ENCODE results near the gene ZNF605. TPM values are rescaled to one million over a fixed set of nuclear protein-coding genes. Genes with fewer than 3 reads are reported as not detected.
"Not testable (repeated sequence)": the region's sequence is repeated elsewhere in the genome, so short reads cannot be mapped to it uniquely, and the experiment has no call there.

Gene ZNF605
- total RNA-seq, 4 donors from 2014 or later, result 22.6 to 26.1 (median 24.1) TPM

GRCh38 chr12:132922676-132923075 lies 33.4 kb downstream of the ZNF605 start:
- DNase-seq, result no peak
- Histone ChIP-seq H3K4me1 (no peaks in the 10 kb centered on the region), H3K9me3 (peaks cover 23% of the 10 kb centered on the region), H3K4me3 (replicated peaks in 1 of 3) (no peak overlapping the region), H3K36me3 (peaks cover 16 to 17% of the 10 kb centered on the region in 2 donors), H3K27ac (no peak overlapping the region), H3K27me3 (no peaks in the 10 kb centered on the region)
- 94 to 95% methylated on average over 4 of the region's 4 CpGs for WGBS, 2 donors
- intact Hi-C loops (cut with DNase I), result no loop called here
- TF ChIP-seq POLR2A (IDR thresholded peaks at IDR 0.05) (no peak), CTCF (IDR thresholded peaks at IDR 0.05) (no peak)

- no peak for DNase-seq
- peaks cover 19% of the 10 kb centered on the region for H3K9me3 ChIP-seq
- TF ChIP-seq POLR2A (IDR thresholded peaks at IDR 0.05) (no peak), CTCF (IDR thresholded peaks at IDR 0.05) (no peak)
- WGBS, 2 donors, result 71 to 80% methylated on average over 9 of the region's 9 CpGs
- H3K36me3 ChIP-seq, result peaks cover 8 to 12% of the 10 kb centered on the region in 2 donors
- no peak overlapping the region for H3K27ac ChIP-seq
- no peak overlapping the region for H3K4me3 ChIP-seq (replicated peaks in 1 of 3)
- no peaks in the 10 kb centered on the region for H3K27me3 ChIP-seq
- H3K4me1 ChIP-seq, result no peaks in the 10 kb centered on the region
- intact Hi-C loops (cut with DNase I), result no loop called here
These were observed 34.4 kb downstream of the ZNF605 start for GRCh38 chr12:132921685-132922084.

GRCh38 chr12:132918680-132919079 lies 37.4 kb downstream of the ZNF605 start:
- no peak overlapping the region for H3K4me3 ChIP-seq (replicated peaks in 1 of 3)
- H3K4me1 ChIP-seq, result no peaks in the 10 kb centered on the region
- 93 to 94% methylated on average over 6 of the region's 6 CpGs for WGBS, 2 donors
- DNase-seq, result no peak
- H3K36me3 ChIP-seq, result no peaks in the 10 kb centered on the region
- no peaks in the 10 kb centered on the region for H3K27me3 ChIP-seq
- intact Hi-C loops (cut with DNase I), result no loop called here
- TF ChIP-seq CTCF (IDR thresholded peaks at IDR 0.05) (no peak), POLR2A (IDR thresholded peaks at IDR 0.05) (no peak)
- no peaks in the 10 kb centered on the region for H3K9me3 ChIP-seq
- H3K27ac ChIP-seq, result no peak overlapping the region

GRCh38 chr12:132909030-132909368 lies 47.1 kb downstream of the ZNF605 start:
- Histone ChIP-seq H3K9me3 (no peaks in the 10 kb centered on the region), H3K36me3 (no peaks in the 10 kb centered on the region), H3K27ac (peak overlapping the region in 2 of 3 donors; percentile 64 to 72), H3K4me3 (replicated peaks in 1 of 3) (peak overlapping the region; percentile 27 to 72 (median 34)), H3K27me3 (no peaks in the 10 kb centered on the region), H3K4me1 (peaks cover 7 to 13% of the 10 kb centered on the region in 2 donors)
- TF ChIP-seq CTCF (IDR thresholded peaks at IDR 0.05), result no peak
- no peak for TF ChIP-seq POLR2A (IDR thresholded peaks at IDR 0.05)
- 1 to 2% methylated on average over 18 to 22 of the region's 22 CpGs for WGBS, 2 donors
- intact Hi-C loops (cut with DNase I), result loop anchor here (10.0 kb wide), 1 partner anchor 144 kb away; the partner anchor contains the start of gene ANKLE2
- DNase-seq, result no peak

GRCh38 chr12:132908145-132909029 lies 47.7 kb downstream of the ZNF605 start:
- peak; percentile 99 for DNase-seq
- no peaks in the 10 kb centered on the region for H3K9me3 ChIP-seq
- H3K27ac ChIP-seq, result peak overlapping the region in 2 of 3 donors; percentile 64 to 78
- peaks cover 7 to 13% of the 10 kb centered on the region in 2 donors for H3K4me1 ChIP-seq
- WGBS, 2 donors, result 0% methylated on average over 20 to 41 of the region's 85 CpGs
- intact Hi-C loops (cut with DNase I), result loop anchor here (10.0 kb wide), 1 partner anchor 144 kb away; the partner anchor contains the start of gene ANKLE2
- TF ChIP-seq POLR2A (IDR thresholded peaks at IDR 0.05) (peak in 1 of 2 donors; percentile 41), CTCF (IDR thresholded peaks at IDR 0.05) (no peak)
- H3K27me3 ChIP-seq, result no peaks in the 10 kb centered on the region
- H3K36me3 ChIP-seq, result no peaks in the 10 kb centered on the region
- peak overlapping the region; percentile 27 to 72 (median 34) for H3K4me3 ChIP-seq (replicated peaks in 1 of 3)

GRCh38 chr12:132907789-132908144 lies 48.3 kb downstream of the ZNF605 start:
- not testable (repeated sequence) for H3K27me3 ChIP-seq, DNase-seq, H3K36me3 ChIP-seq, H3K9me3 ChIP-seq
- WGBS, 2 donors, result 5 to 6% methylated on average over 23 of the region's 23 CpGs
- Histone ChIP-seq H3K4me3 (replicated peaks in 1 of 3) (peak overlapping the region in 2 of 3 donors; percentile 3 to 72), H3K4me1 (peaks cover 7 to 13% of the 10 kb centered on the region in 2 donors), H3K27ac (peak overlapping the region in 2 of 3 donors; percentile 55 to 78)
- intact Hi-C loops (cut with DNase I), result loop anchor here (10.0 kb wide), 1 partner anchor 143 kb away; the partner anchor contains the start of gene ANKLE2

All from thyroid gland (tissue), 4 donors.